Neural cell (in vitro differentiated cells): ENCODE results near the gene MSI2. TPM values are rescaled to one million over a fixed set of nuclear protein-coding genes. Genes with fewer than 3 reads are reported as not detected.

Source experiments
- H2AFZ ChIP-seq: fragments of 200-600, 300-800 bp; sonication (generic), shearing (Covaris generic); 2 replicates; pipeline ENCODE4 v1.6.0; 2014; ENCODE audit warnings: low read depth, mild to moderate bottlenecking, antibody characterized with exemption, low read length, moderate library complexity
- H3F3A ChIP-seq: fragments of 200-600 bp; shearing (Covaris generic); 2 replicates; pipeline ENCODE4 v1.6.1; 2016; ENCODE audit warnings: mild to moderate bottlenecking, moderate library complexity, mixed read lengths, antibody characterized with exemption, low read length; ENCODE audit not compliant: insufficient read depth, poor library complexity, severe bottlenecking
- H3K27ac ChIP-seq: fragments of 200-600, 300-800 bp; sonication (generic), shearing (Covaris generic); 2 replicates; pipeline ENCODE4 v1.5.1; 2014; ENCODE audit warnings: mild to moderate bottlenecking, low read length, moderate library complexity
- H3K27me3 ChIP-seq: fragments of 300-800, 200-600 bp; sonication (generic), shearing (Covaris generic); 2 replicates; pipeline ENCODE4 v1.6.0; 2014; ENCODE audit warnings: mild to moderate bottlenecking, low read depth, low read length, moderate library complexity; ENCODE audit not compliant: insufficient read depth
- H3K36me3 ChIP-seq: fragments of 300-800, 200-600 bp; sonication (generic), shearing (Covaris generic); 2 replicates; pipeline ENCODE4 v1.5.1; 2014; ENCODE audit warnings: mild to moderate bottlenecking, antibody characterized with exemption, low read length, moderate library complexity; ENCODE audit not compliant: insufficient read depth
- H3K4me2 ChIP-seq: fragments of 300-800, 200-600 bp; sonication (generic), shearing (Covaris generic); 2 replicates; pipeline ENCODE4 v1.6.0; 2014; ENCODE audit warnings: mild to moderate bottlenecking, low read length
- H3K4me3 ChIP-seq: fragments of 300-800, 200-600 bp; sonication (generic), shearing (Covaris generic); 2 replicates; pipeline ENCODE4 v1.5.1; 2014; ENCODE audit warnings: mild to moderate bottlenecking, low read length, moderate library complexity
- H3K79me2 ChIP-seq: fragments of 200-600 bp; shearing (Covaris generic); replicated peaks from 2 replicates; pipeline ENCODE4 v1.6.0; 2014; ENCODE audit warnings: mild to moderate bottlenecking, low read length, moderate library complexity; ENCODE audit not compliant: insufficient read depth
- H3K9ac ChIP-seq: fragments of 300-800, 200-600 bp; sonication (generic), shearing (Covaris generic); 2 replicates; pipeline ENCODE4 v1.6.1; 2016; ENCODE audit warnings: mild to moderate bottlenecking, low read length, mixed read lengths
- H3K9me2 ChIP-seq: fragments of 200-600 bp; shearing (Covaris generic); 2 replicates; pipeline ENCODE4 v1.6.1; 2016; ENCODE audit warnings: mild to moderate bottlenecking, low read length, mixed read lengths; ENCODE audit not compliant: insufficient read depth
- H3K9me3 ChIP-seq: fragments of 200-600, 300-800 bp; sonication (generic), shearing (Covaris generic); 2 replicates; pipeline ENCODE4 v1.6.1; 2016; ENCODE audit warnings: mild to moderate bottlenecking, mixed run types, low read length, moderate library complexity, mixed read lengths
- H4K20me1 ChIP-seq: fragments of 200-600 bp; shearing (Covaris generic); 2 replicates; pipeline ENCODE4 v1.6.1; 2016; ENCODE audit warnings: mild to moderate bottlenecking, mixed run types; ENCODE audit not compliant: insufficient read depth
- CTCF ChIP-seq: fragments of 450-650 bp; IDR thresholded peaks from 2 replicates; pipeline ENCODE4 v1.5.1; 2014; ENCODE audit warnings: antibody characterized with exemption, mild to moderate bottlenecking, moderate library complexity; ENCODE audit not compliant: poor library complexity, severe bottlenecking
- EP300 ChIP-seq: fragments of 450-650 bp; conservative IDR thresholded peaks from 2 replicates; pipeline ENCODE4 v1.6.1; 2014; ENCODE audit warnings: antibody characterized with exemption, mild to moderate bottlenecking, moderate library complexity; ENCODE audit not compliant: poor library complexity, severe bottlenecking
- EZH2 ChIP-seq: fragments of 200-600, 300-800 bp; shearing (Covaris generic), sonication (generic); IDR thresholded peaks from 2 replicates; pipeline ENCODE4 v1.6.1; 2014; ENCODE audit warnings: antibody characterized with exemption, low read length, borderline replicate concordance, mild to moderate bottlenecking; ENCODE audit not compliant: insufficient read depth, poor library complexity, severe bottlenecking
- MXI1 ChIP-seq: fragments of 450-650 bp; conservative IDR thresholded peaks from 2 replicates; pipeline ENCODE4 v1.6.1; 2014; ENCODE audit warnings: antibody characterized with exemption, mild to moderate bottlenecking; ENCODE audit not compliant: poor library complexity, severe bottlenecking
- POLR2AphosphoS5 ChIP-seq: IDR thresholded peaks from 2 replicates; pipeline ENCODE4 v1.6.1; 2012
- RAD21 ChIP-seq: fragments of 450-650 bp; conservative IDR thresholded peaks from 2 replicates; pipeline ENCODE4 v1.6.1; 2014; ENCODE audit warnings: antibody characterized with exemption, mild to moderate bottlenecking, moderate library complexity
- SMC3 ChIP-seq: fragments of 450-650 bp; conservative IDR thresholded peaks from 2 replicates; pipeline ENCODE4 v1.6.1; 2014; ENCODE audit warnings: antibody characterized with exemption, mild to moderate bottlenecking, moderate library complexity; ENCODE audit not compliant: poor library complexity
- TAF1 ChIP-seq: IDR thresholded peaks from 2 replicates; pipeline ENCODE4 v1.6.1; 2012; ENCODE audit warnings: low read depth
- polyA minus RNA-seq: library from RNA; depleted of rRNA, polyadenylated mRNA; stranded (reverse); fragments of >200 nt; gene quantifications from 2 replicates; pipeline ENCODE4 v1.2.3, GENCODE V29; 2014
- polyA plus RNA-seq: library from polyadenylated mRNA; depleted of rRNA; stranded (reverse); fragments of >200 nt; gene quantifications from 2 replicates; pipeline ENCODE4 v1.2.3, GENCODE V29; 2014
- TF ChIP-seq, protein P1 (sequence below): IDR thresholded peaks from 2 replicates; pipeline ENCODE4 v1.6.1; 2012; ENCODE audit warnings: borderline replicate concordance

The MSI2 gene
- 61.4 and 73.2 TPM in 2 replicates for polyA plus RNA-seq
- polyA minus RNA-seq = 153 and 175 TPM in 2 replicates

- H3K4me2 ChIP-seq = peak within 1 kb of the TSS; percentile 69
- no peaks in the 10 kb centered on the region for H3K9me3 ChIP-seq
- peak within 1 kb of the TSS; percentile 60 for H3K27ac ChIP-seq
- peak within 1 kb of the TSS; percentile 74 for H3K9ac ChIP-seq
- H3K36me3 ChIP-seq = no peaks in the 10 kb centered on the region
- TF ChIP-seq RAD21 (peak; percentile 24), EP300 (peak; percentile 27), CTCF (no peak)
- peak within 1 kb of the TSS; percentile 71 for H3K4me3 ChIP-seq
- H3K27me3 ChIP-seq = no peaks in the 10 kb centered on the region
- peaks cover 40% of the 10 kb centered on the region for H3K79me2 ChIP-seq
- H4K20me1 ChIP-seq = no peaks in the 10 kb centered on the region
- H3F3A ChIP-seq = no peaks in the 10 kb centered on the region
- no peaks in the 10 kb centered on the region for H3K9me2 ChIP-seq
- H2AFZ ChIP-seq = peak within 1 kb of the TSS; percentile 66
Observed at GRCh38 chr17:57255776-57256681, at the start of gene MSI2. Gene MSI2, plus strand, starts transcription at chr17:57256523. Its CDS starts 220 bp downstream, at chr17:57256743.

- no peaks in the 10 kb centered on the region for H4K20me1 ChIP-seq
- H3K9ac ChIP-seq = no peak overlapping the region
- TF ChIP-seq CTCF (no peak), SMC3 (no peak), MXI1 (no peak), EZH2 (no peak), POLR2AphosphoS5 (no peak), RAD21 (no peak), EP300 (no peak), TAF1 (no peak)
- TF ChIP-seq, protein P1, sequence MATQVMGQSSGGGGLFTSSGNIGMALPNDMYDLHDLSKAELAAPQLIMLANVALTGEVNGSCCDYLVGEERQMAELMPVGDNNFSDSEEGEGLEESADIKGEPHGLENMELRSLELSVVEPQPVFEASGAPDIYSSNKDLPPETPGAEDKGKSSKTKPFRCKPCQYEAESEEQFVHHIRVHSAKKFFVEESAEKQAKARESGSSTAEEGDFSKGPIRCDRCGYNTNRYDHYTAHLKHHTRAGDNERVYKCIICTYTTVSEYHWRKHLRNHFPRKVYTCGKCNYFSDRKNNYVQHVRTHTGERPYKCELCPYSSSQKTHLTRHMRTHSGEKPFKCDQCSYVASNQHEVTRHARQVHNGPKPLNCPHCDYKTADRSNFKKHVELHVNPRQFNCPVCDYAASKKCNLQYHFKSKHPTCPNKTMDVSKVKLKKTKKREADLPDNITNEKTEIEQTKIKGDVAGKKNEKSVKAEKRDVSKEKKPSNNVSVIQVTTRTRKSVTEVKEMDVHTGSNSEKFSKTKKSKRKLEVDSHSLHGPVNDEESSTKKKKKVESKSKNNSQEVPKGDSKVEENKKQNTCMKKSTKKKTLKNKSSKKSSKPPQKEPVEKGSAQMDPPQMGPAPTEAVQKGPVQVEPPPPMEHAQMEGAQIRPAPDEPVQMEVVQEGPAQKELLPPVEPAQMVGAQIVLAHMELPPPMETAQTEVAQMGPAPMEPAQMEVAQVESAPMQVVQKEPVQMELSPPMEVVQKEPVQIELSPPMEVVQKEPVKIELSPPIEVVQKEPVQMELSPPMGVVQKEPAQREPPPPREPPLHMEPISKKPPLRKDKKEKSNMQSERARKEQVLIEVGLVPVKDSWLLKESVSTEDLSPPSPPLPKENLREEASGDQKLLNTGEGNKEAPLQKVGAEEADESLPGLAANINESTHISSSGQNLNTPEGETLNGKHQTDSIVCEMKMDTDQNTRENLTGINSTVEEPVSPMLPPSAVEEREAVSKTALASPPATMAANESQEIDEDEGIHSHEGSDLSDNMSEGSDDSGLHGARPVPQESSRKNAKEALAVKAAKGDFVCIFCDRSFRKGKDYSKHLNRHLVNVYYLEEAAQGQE = no peak
- H3K9me3 ChIP-seq = no peaks in the 10 kb centered on the region
- H3K79me2 ChIP-seq = no peaks in the 10 kb centered on the region
- no peak overlapping the region for H3K4me3 ChIP-seq
- H2AFZ ChIP-seq = no peak overlapping the region
- H3K27me3 ChIP-seq = no peaks in the 10 kb centered on the region
- no peaks in the 10 kb centered on the region for H3K36me3 ChIP-seq
- H3K4me2 ChIP-seq = no peak overlapping the region
- no peaks in the 10 kb centered on the region for H3F3A ChIP-seq
- no peak overlapping the region for H3K27ac ChIP-seq
- no peaks in the 10 kb centered on the region for H3K9me2 ChIP-seq
Observed at GRCh38 chr17:57206928-57207327, 49.4 kb upstream of the MSI2 start.
